ENCODE measurements around the gene COL6A1.

COL6A1 gene

DNA sequence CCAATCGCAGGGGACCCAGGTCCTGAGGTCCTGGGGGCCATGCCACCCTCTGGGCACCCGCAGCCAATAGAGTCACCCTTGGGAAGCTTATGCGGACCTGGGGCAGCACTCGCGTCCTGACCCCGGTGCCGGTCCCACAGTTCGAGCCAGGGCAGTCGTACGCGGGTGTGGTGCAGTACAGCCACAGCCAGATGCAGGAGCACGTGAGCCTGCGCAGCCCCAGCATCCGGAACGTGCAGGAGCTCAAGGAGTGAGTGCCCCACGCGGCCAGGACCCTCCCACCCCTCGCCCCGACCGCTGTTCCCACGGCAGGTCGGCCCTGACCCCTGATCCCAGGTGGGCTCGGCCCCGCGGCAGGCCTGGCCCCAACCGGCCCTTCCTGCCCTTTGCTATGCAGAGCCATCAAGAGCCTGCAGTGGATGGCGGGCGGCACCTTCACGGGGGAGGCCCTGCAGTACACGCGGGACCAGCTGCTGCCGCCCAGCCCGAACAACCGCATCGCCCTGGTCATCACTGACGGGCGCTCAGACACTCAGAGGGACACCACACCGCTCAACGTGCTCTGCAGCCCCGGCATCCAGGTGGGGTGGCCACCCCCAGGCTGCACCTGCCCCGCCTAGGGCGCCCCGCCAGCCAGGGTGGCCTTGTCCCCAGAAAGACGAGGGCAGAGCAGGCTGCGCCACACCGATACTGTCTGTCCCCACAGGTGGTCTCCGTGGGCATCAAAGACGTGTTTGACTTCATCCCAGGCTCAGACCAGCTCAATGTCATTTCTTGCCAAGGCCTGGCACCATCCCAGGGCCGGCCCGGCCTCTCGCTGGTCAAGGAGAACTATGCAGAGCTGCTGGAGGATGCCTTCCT lies 20.5 kb downstream of the COL6A1 start:
- TF ChIP-seq SPI1 (IDR thresholded peaks at IDR 0.05; ENCODE audit: borderline replicate concordance, low read depth), result no peak
- no peak for TF ChIP-seq POLR2AphosphoS5 (IDR thresholded peaks at IDR 0.05; ENCODE audit: low read depth)
- TF ChIP-seq, protein P1, sequence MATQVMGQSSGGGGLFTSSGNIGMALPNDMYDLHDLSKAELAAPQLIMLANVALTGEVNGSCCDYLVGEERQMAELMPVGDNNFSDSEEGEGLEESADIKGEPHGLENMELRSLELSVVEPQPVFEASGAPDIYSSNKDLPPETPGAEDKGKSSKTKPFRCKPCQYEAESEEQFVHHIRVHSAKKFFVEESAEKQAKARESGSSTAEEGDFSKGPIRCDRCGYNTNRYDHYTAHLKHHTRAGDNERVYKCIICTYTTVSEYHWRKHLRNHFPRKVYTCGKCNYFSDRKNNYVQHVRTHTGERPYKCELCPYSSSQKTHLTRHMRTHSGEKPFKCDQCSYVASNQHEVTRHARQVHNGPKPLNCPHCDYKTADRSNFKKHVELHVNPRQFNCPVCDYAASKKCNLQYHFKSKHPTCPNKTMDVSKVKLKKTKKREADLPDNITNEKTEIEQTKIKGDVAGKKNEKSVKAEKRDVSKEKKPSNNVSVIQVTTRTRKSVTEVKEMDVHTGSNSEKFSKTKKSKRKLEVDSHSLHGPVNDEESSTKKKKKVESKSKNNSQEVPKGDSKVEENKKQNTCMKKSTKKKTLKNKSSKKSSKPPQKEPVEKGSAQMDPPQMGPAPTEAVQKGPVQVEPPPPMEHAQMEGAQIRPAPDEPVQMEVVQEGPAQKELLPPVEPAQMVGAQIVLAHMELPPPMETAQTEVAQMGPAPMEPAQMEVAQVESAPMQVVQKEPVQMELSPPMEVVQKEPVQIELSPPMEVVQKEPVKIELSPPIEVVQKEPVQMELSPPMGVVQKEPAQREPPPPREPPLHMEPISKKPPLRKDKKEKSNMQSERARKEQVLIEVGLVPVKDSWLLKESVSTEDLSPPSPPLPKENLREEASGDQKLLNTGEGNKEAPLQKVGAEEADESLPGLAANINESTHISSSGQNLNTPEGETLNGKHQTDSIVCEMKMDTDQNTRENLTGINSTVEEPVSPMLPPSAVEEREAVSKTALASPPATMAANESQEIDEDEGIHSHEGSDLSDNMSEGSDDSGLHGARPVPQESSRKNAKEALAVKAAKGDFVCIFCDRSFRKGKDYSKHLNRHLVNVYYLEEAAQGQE (IDR thresholded peaks at IDR 0.05; ENCODE audit: insufficient replicate concordance, low read depth), result no peak
- TF ChIP-seq, protein P2, sequence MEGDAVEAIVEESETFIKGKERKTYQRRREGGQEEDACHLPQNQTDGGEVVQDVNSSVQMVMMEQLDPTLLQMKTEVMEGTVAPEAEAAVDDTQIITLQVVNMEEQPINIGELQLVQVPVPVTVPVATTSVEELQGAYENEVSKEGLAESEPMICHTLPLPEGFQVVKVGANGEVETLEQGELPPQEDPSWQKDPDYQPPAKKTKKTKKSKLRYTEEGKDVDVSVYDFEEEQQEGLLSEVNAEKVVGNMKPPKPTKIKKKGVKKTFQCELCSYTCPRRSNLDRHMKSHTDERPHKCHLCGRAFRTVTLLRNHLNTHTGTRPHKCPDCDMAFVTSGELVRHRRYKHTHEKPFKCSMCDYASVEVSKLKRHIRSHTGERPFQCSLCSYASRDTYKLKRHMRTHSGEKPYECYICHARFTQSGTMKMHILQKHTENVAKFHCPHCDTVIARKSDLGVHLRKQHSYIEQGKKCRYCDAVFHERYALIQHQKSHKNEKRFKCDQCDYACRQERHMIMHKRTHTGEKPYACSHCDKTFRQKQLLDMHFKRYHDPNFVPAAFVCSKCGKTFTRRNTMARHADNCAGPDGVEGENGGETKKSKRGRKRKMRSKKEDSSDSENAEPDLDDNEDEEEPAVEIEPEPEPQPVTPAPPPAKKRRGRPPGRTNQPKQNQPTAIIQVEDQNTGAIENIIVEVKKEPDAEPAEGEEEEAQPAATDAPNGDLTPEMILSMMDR (IDR thresholded peaks at IDR 0.05; ENCODE audit: insufficient read depth, low read length), result no peak
- TF ChIP-seq GABPA (IDR thresholded peaks at IDR 0.05; ENCODE audit: low read depth), result no peak
- no peak overlapping the region for H3K4me3 ChIP-seq (replicated peaks; ENCODE audit: insufficient read depth, low read length)
- H3K27ac ChIP-seq (replicated peaks), result no peak overlapping the region
- no peaks in the 10 kb centered on the region for H3K27me3 ChIP-seq (ENCODE audit: insufficient read depth, poor library complexity, severe bottlenecking)
- no peak for DNase-seq (ENCODE audit: low read depth in 1 of 2, low spot score in 1 of 2)

DNA sequence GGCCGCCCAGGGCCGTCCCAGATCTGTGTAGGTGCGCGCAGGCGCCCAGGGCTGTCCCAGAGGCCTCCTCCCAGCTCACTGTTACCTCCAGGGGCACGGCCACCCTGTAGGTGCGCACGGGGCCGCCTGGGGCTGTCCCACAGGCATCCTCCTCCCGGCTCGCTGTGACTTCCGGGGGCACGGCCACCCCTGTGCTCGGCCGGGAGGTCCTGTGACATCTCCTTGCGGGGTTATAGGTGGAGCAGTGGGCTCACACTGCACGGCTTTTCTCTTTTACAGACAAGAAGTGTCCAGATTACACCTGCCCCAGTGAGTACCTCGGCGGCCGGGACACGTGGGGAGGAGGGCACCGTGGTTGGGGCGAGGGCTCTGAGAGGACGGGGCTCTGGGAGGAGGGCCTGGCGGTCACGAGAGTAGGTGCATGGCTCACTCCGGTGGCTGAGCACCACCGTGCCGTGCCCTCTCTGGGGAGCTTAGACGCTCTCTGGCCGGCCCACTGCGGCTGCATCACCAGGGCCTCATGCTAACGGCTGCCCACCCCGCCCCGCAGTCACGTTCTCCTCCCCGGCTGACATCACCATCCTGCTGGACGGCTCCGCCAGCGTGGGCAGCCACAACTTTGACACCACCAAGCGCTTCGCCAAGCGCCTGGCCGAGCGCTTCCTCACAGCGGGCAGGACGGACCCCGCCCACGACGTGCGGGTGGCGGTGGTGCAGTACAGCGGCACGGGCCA lies 21.4 kb downstream of the COL6A1 start:
- no peak overlapping the region for H3K27ac ChIP-seq (replicated peaks)

DNA sequence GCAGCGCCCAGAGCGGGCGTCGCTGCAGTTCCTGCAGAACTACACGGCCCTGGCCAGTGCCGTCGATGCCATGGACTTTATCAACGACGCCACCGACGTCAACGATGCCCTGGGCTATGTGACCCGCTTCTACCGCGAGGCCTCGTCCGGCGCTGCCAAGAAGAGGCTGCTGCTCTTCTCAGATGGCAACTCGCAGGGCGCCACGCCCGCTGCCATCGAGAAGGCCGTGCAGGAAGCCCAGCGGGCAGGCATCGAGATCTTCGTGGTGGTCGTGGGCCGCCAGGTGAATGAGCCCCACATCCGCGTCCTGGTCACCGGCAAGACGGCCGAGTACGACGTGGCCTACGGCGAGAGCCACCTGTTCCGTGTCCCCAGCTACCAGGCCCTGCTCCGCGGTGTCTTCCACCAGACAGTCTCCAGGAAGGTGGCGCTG lies 22.0 kb downstream of the COL6A1 start:
- Histone ChIP-seq H3K4me3 (replicated peaks; ENCODE audit: insufficient read depth, low read length) (no peak overlapping the region), H3K27me3 (ENCODE audit: insufficient read depth, poor library complexity, severe bottlenecking) (no peaks in the 10 kb centered on the region), H3K27ac (replicated peaks) (no peak overlapping the region)
- TF ChIP-seq POLR2AphosphoS5 (IDR thresholded peaks at IDR 0.05; ENCODE audit: low read depth) (no peak), GABPA (IDR thresholded peaks at IDR 0.05; ENCODE audit: low read depth) (no peak), SPI1 (IDR thresholded peaks at IDR 0.05; ENCODE audit: borderline replicate concordance, low read depth) (no peak)
- TF ChIP-seq, protein P2 (IDR thresholded peaks at IDR 0.05; ENCODE audit: insufficient read depth, low read length), result no peak
- TF ChIP-seq, protein P1 (IDR thresholded peaks at IDR 0.05; ENCODE audit: insufficient replicate concordance, low read depth), result no peak
- DNase-seq (ENCODE audit: low read depth in 1 of 2, low spot score in 1 of 2), result no peak

More for the DNA sequence above, 21.4 kb downstream of the COL6A1 start:
- H3K27me3 ChIP-seq (ENCODE audit: insufficient read depth, poor library complexity, severe bottlenecking), result no peaks in the 10 kb centered on the region
- TF ChIP-seq SPI1 (IDR thresholded peaks at IDR 0.05; ENCODE audit: borderline replicate concordance, low read depth), result no peak
- TF ChIP-seq, protein P1 (IDR thresholded peaks at IDR 0.05; ENCODE audit: insufficient replicate concordance, low read depth), result no peak
- TF ChIP-seq, protein P2 (IDR thresholded peaks at IDR 0.05; ENCODE audit: insufficient read depth, low read length), result no peak
- no peak for TF ChIP-seq POLR2AphosphoS5 (IDR thresholded peaks at IDR 0.05; ENCODE audit: low read depth)
- no peak for TF ChIP-seq GABPA (IDR thresholded peaks at IDR 0.05; ENCODE audit: low read depth)
- no peak overlapping the region for H3K4me3 ChIP-seq (replicated peaks; ENCODE audit: insufficient read depth, low read length)
- DNase-seq (ENCODE audit: low read depth in 1 of 2, low spot score in 1 of 2), result no peak
